ENCODE results near the gene OLIG2. TPM values are rescaled to one million over a fixed set of nuclear protein-coding genes. Genes with fewer than 3 reads are reported as not detected.
A peak's percentile ranks its signal among the peaks of the same experiment; 100 is the strongest.

Gene OLIG2
- total RNA-seq, 1 donor from 2014 or later = 2.5 TPM

DNA sequence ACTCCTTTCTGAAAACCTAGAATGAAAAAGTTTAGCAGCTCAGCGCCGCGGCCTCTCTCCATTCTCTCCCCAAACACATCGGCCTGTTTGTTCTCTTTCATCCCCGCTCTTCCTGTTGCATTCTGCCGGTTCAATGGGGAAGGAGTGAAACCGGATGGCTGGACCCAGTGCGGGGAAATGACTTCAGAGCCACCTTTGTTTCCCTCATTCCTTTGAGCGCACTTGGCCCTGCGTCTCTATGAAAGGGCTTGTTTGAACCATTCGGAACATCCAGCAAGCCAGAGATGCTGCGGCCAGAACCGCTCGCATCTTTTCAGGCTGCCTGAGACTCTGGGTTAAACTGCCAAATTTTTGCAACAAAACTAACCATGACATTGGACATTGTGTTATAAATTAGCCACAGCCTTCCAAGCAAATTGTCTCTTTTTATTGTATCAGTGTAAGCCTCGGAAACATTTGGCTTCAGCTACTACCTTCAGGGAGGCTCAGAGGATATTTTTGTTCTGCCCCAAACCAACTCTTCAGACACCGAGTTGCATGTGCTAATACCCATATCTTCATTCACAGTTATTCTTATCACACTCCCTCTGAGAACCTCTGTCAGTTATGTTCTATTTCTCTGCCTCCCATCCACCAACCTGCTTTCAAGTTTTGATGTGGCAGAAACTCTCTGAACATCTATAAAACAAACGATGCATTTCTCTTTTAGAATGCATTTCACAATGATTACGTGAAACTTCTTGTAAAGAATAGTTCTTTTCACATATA, 39.1 kb downstream of the OLIG2 start:
- H3K36me3 Mint-ChIP-seq (ENCODE audit: low read depth, unreplicated experiment) = no peaks in the 10 kb centered on the region
- FAIRE-seq = no peak
- TF ChIP-seq EZH2 (IDR thresholded peaks at IDR 0.05; ENCODE audit: insufficient read depth, low read length) = peak; percentile 20
- TF ChIP-seq, protein P1, sequence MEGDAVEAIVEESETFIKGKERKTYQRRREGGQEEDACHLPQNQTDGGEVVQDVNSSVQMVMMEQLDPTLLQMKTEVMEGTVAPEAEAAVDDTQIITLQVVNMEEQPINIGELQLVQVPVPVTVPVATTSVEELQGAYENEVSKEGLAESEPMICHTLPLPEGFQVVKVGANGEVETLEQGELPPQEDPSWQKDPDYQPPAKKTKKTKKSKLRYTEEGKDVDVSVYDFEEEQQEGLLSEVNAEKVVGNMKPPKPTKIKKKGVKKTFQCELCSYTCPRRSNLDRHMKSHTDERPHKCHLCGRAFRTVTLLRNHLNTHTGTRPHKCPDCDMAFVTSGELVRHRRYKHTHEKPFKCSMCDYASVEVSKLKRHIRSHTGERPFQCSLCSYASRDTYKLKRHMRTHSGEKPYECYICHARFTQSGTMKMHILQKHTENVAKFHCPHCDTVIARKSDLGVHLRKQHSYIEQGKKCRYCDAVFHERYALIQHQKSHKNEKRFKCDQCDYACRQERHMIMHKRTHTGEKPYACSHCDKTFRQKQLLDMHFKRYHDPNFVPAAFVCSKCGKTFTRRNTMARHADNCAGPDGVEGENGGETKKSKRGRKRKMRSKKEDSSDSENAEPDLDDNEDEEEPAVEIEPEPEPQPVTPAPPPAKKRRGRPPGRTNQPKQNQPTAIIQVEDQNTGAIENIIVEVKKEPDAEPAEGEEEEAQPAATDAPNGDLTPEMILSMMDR (IDR thresholded peaks at IDR 0.05; ENCODE audit: insufficient read depth, low read depth, low read length) = no peak
- Histone ChIP-seq H3K79me2 (ENCODE audit: insufficient read depth, low read length) (no peaks in the 10 kb centered on the region), H3K9ac (ENCODE audit: low read length) (no peak overlapping the region), H3K4me2 (ENCODE audit: low read length) (no peak overlapping the region), H3K4me3 (ENCODE audit: insufficient read depth, low read depth, low read length) (no peak overlapping the region), H3K27ac (ENCODE audit: low read depth, low read length) (no peak overlapping the region), H4K20me1 (ENCODE audit: insufficient read depth, low read length) (no peaks in the 10 kb centered on the region), H3K4me1 (ENCODE audit: insufficient read depth, low read length) (no peaks in the 10 kb centered on the region), H2AFZ (ENCODE audit: low read depth, low read length) (no peak overlapping the region), H3K36me3 (ENCODE audit: insufficient read depth, low read length) (no peaks in the 10 kb centered on the region), H3K9me3 (ENCODE audit: insufficient read depth, low read depth, low read length) (peaks cover 6% of the 10 kb centered on the region), H3K27me3 (ENCODE audit: insufficient read depth, low read length) (peaks cover 72% of the 10 kb centered on the region)
- H3K27me3 Mint-ChIP-seq (ENCODE audit: low read depth, unreplicated experiment) = peaks cover 88% of the 10 kb centered on the region
- H3K9me3 Mint-ChIP-seq (ENCODE audit: unreplicated experiment) = peaks cover 9% of the 10 kb centered on the region
- DNase-seq (ENCODE audit: low read depth) = no peak
- no peak overlapping the region for H3K27ac Mint-ChIP-seq (ENCODE audit: unreplicated experiment)
- no peaks in the 10 kb centered on the region for H3K4me1 Mint-ChIP-seq (ENCODE audit: low read depth, unreplicated experiment)
- H3K4me3 Mint-ChIP-seq (ENCODE audit: unreplicated experiment) = no peak overlapping the region

DNA sequence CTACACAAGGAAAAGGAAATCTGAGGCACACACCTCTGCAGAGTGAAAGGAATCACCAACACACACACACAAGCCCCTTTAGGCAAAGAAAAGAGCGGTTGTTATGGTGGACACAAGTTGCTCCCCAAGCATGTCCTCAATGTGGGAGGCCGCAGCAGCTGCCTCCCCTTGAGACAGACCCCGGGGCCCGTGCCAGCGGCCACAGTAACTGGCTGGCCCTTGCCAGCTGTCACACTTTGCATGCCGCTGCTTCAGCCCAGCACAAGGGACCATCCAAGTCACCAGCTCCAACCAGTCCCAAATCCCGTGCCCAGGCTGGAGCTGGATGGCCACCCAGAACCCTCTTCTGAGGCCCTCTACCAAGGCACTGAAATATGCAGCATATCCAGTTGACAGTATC, 41.3 kb downstream of the OLIG2 start:
- Histone ChIP-seq H3K4me1 (ENCODE audit: insufficient read depth, low read length) (no peaks in the 10 kb centered on the region), H3K9me3 (ENCODE audit: insufficient read depth, low read depth, low read length) (peaks cover 6% of the 10 kb centered on the region), H3K4me3 (ENCODE audit: insufficient read depth, low read depth, low read length) (no peak overlapping the region), H4K20me1 (ENCODE audit: insufficient read depth, low read length) (no peaks in the 10 kb centered on the region), H3K36me3 (ENCODE audit: insufficient read depth, low read length) (no peaks in the 10 kb centered on the region), H3K9ac (ENCODE audit: low read length) (no peak overlapping the region), H3K27me3 (ENCODE audit: insufficient read depth, low read length) (peaks cover 77% of the 10 kb centered on the region), H3K79me2 (ENCODE audit: insufficient read depth, low read length) (no peaks in the 10 kb centered on the region), H3K4me2 (ENCODE audit: low read length) (no peak overlapping the region), H3K27ac (ENCODE audit: low read depth, low read length) (no peak overlapping the region), H2AFZ (ENCODE audit: low read depth, low read length) (no peak overlapping the region)
- H3K9me3 Mint-ChIP-seq (ENCODE audit: unreplicated experiment) = peaks cover 9% of the 10 kb centered on the region
- no peak for TF ChIP-seq EZH2 (IDR thresholded peaks at IDR 0.05; ENCODE audit: insufficient read depth, low read length)
- TF ChIP-seq, protein P1 (IDR thresholded peaks at IDR 0.05; ENCODE audit: insufficient read depth, low read depth, low read length) = no peak
- DNase-seq (ENCODE audit: low read depth) (no peak), FAIRE-seq (no peak)
- H3K4me1 Mint-ChIP-seq (ENCODE audit: low read depth, unreplicated experiment) = peaks cover 3% of the 10 kb centered on the region
- H3K36me3 Mint-ChIP-seq (ENCODE audit: low read depth, unreplicated experiment) = no peaks in the 10 kb centered on the region
- H3K27me3 Mint-ChIP-seq (ENCODE audit: low read depth, unreplicated experiment) = peaks cover 74% of the 10 kb centered on the region
- no peak overlapping the region for H3K27ac Mint-ChIP-seq (ENCODE audit: unreplicated experiment)
- no peak overlapping the region for H3K4me3 Mint-ChIP-seq (ENCODE audit: unreplicated experiment)

DNA sequence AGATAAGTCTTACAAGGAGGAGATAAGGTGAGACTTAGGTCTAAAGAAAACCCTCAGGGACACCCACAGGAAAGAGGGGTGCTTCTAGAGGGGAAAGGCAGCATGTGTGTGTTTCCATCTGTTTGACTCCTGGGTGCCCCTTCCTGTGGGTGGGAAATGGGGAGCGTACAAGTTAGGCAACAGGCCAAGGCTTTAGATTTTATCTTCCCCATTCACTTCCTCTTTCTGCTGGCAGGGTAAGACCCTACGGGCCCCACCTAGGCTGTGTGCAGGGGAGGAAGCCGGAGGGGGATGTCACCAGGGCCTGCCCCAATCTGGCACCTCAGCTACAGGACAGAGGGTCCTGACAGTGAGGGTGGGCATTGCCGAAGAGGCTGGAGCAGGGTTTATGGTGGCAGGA, 41.7 kb downstream of the OLIG2 start:
- Mint-ChIP-seq H3K27ac (ENCODE audit: unreplicated experiment) (no peak overlapping the region), H3K36me3 (ENCODE audit: low read depth, unreplicated experiment) (no peaks in the 10 kb centered on the region), H3K4me1 (ENCODE audit: low read depth, unreplicated experiment) (peaks cover 3% of the 10 kb centered on the region), H3K27me3 (ENCODE audit: low read depth, unreplicated experiment) (peaks cover 76% of the 10 kb centered on the region), H3K4me3 (ENCODE audit: unreplicated experiment) (no peak overlapping the region), H3K9me3 (ENCODE audit: unreplicated experiment) (peaks cover 9% of the 10 kb centered on the region)
- Histone ChIP-seq H3K27ac (ENCODE audit: low read depth, low read length) (no peak overlapping the region), H3K79me2 (ENCODE audit: insufficient read depth, low read length) (no peaks in the 10 kb centered on the region), H4K20me1 (ENCODE audit: insufficient read depth, low read length) (no peaks in the 10 kb centered on the region), H3K4me2 (ENCODE audit: low read length) (no peak overlapping the region), H3K9me3 (ENCODE audit: insufficient read depth, low read depth, low read length) (peaks cover 6% of the 10 kb centered on the region), H3K4me3 (ENCODE audit: insufficient read depth, low read depth, low read length) (no peak overlapping the region), H3K4me1 (ENCODE audit: insufficient read depth, low read length) (no peaks in the 10 kb centered on the region), H2AFZ (ENCODE audit: low read depth, low read length) (no peak overlapping the region), H3K27me3 (ENCODE audit: insufficient read depth, low read length) (peaks cover 81% of the 10 kb centered on the region), H3K36me3 (ENCODE audit: insufficient read depth, low read length) (no peaks in the 10 kb centered on the region), H3K9ac (ENCODE audit: low read length) (no peak overlapping the region)
- no peak for DNase-seq (ENCODE audit: low read depth)
- TF ChIP-seq, protein P1 (IDR thresholded peaks at IDR 0.05; ENCODE audit: insufficient read depth, low read depth, low read length) = no peak
- no peak for TF ChIP-seq EZH2 (IDR thresholded peaks at IDR 0.05; ENCODE audit: insufficient read depth, low read length)
- FAIRE-seq = no peak
